Astrocyte (in vitro differentiated cells and primary cell): Measurements from ENCODE around the gene TFAP2A. TPM values are rescaled to one million over a fixed set of nuclear protein-coding genes. Genes with fewer than 3 reads are reported as not detected.
A peak's percentile ranks its signal among the peaks of the same experiment; 100 is the strongest.

Experiments used
- DNase-seq: peaks from one replicate; pipeline ENCODE4 v3.0.0-alpha.2; 2010; ENCODE audit warnings: low read depth
- FAIRE-seq: peaks from 2 replicates; lab custom pipeline; 2011; peaks lifted over from hg19 to GRCh38; lab: Jason Lieb, UNC
- H2AFZ ChIP-seq: 2 replicates; pipeline ENCODE4 v1.6.0; 2012; ENCODE audit warnings: low read depth, low read length, inconsistent platforms
- H3K27ac ChIP-seq: 2 replicates; pipeline ENCODE4 v1.5.1; 2011; ENCODE audit warnings: low read depth, low read length, inconsistent platforms
- H3K27me3 ChIP-seq: 2 replicates; pipeline ENCODE4 v1.6.0; 2011; ENCODE audit warnings: low read length, inconsistent platforms; ENCODE audit not compliant: insufficient read depth
- H3K36me3 ChIP-seq: 2 replicates; pipeline ENCODE4 v1.5.1; 2011; ENCODE audit warnings: low read length, inconsistent platforms; ENCODE audit not compliant: insufficient read depth
- H3K4me1 ChIP-seq: 2 replicates; pipeline ENCODE4 v1.5.1; 2011; ENCODE audit warnings: low read length, inconsistent platforms; ENCODE audit not compliant: insufficient read depth
- H3K4me2 ChIP-seq: 2 replicates; pipeline ENCODE4 v1.6.0; 2012; ENCODE audit warnings: low read length, inconsistent platforms
- H3K4me3 ChIP-seq: 2 replicates; pipeline ENCODE4 v1.5.1; 2011; ENCODE audit warnings: low read depth, mild to moderate bottlenecking, low read length, inconsistent platforms; ENCODE audit not compliant: insufficient read depth
- H3K79me2 ChIP-seq: 2 replicates; pipeline ENCODE4 v1.6.0; 2012; ENCODE audit warnings: mild to moderate bottlenecking, low read length, inconsistent platforms; ENCODE audit not compliant: insufficient read depth
- H3K9ac ChIP-seq: 2 replicates; pipeline ENCODE4 v1.6.0; 2012; ENCODE audit warnings: mild to moderate bottlenecking, low read length, inconsistent platforms
- H3K9me3 ChIP-seq: 2 replicates; pipeline ENCODE4 v1.5.1; 2012; ENCODE audit warnings: low read depth, mild to moderate bottlenecking, low read length, inconsistent platforms; ENCODE audit not compliant: insufficient read depth
- H4K20me1 ChIP-seq: 2 replicates; pipeline ENCODE4 v1.6.0; 2012; ENCODE audit warnings: low read length, inconsistent platforms; ENCODE audit not compliant: insufficient read depth
- H3K27ac Mint-ChIP-seq: one replicate; pipeline ENCODE4 v1.8.0; 2021; ENCODE audit warnings: mild to moderate bottlenecking, mixed read lengths; ENCODE audit not compliant: unreplicated experiment
- H3K27me3 Mint-ChIP-seq: one replicate; pipeline ENCODE4 v1.8.0; 2021; ENCODE audit warnings: low read depth, mixed read lengths; ENCODE audit not compliant: unreplicated experiment
- H3K36me3 Mint-ChIP-seq: one replicate; pipeline ENCODE4 v1.8.0; 2021; ENCODE audit warnings: low read depth, mixed read lengths; ENCODE audit not compliant: unreplicated experiment
- H3K4me1 Mint-ChIP-seq: one replicate; pipeline ENCODE4 v1.8.0; 2021; ENCODE audit warnings: low read depth, mixed read lengths; ENCODE audit not compliant: unreplicated experiment
- H3K4me3 Mint-ChIP-seq: one replicate; pipeline ENCODE4 v1.8.0; 2021; ENCODE audit warnings: mild to moderate bottlenecking, moderate library complexity, mixed read lengths; ENCODE audit not compliant: unreplicated experiment
- H3K9me3 Mint-ChIP-seq: one replicate; pipeline ENCODE4 v1.8.0; 2021; ENCODE audit warnings: mild to moderate bottlenecking, mixed read lengths; ENCODE audit not compliant: unreplicated experiment
- CTCF ChIP-seq: IDR thresholded peaks from 2 replicates; pipeline ENCODE4 v1.5.1; 2011; ENCODE audit warnings: low read depth, mild to moderate bottlenecking, inconsistent platforms, low read length, moderate library complexity; ENCODE audit not compliant: insufficient read depth
- EZH2 ChIP-seq: IDR thresholded peaks from 2 replicates; pipeline ENCODE4 v1.6.1; 2012; ENCODE audit warnings: mild to moderate bottlenecking, low read length, inconsistent platforms; ENCODE audit not compliant: insufficient read depth
- total RNA-seq: library from RNA; stranded (reverse); gene quantifications from 2 replicates; pipeline ENCODE4 v1.2.1, GENCODE V29; 2021

The TFAP2A gene
- total RNA-seq, 1 donor from 2014 or later: 6.6 TPM

- Histone ChIP-seq H2AFZ (no peak overlapping the region), H3K4me2 (no peak overlapping the region), H4K20me1 (no peaks in the 10 kb centered on the region), H3K4me1 (peaks cover 5% of the 10 kb centered on the region), H3K9ac (no peak overlapping the region), H3K27ac (no peak overlapping the region), H3K9me3 (no peaks in the 10 kb centered on the region), H3K79me2 (no peaks in the 10 kb centered on the region), H3K36me3 (no peaks in the 10 kb centered on the region), H3K27me3 (no peaks in the 10 kb centered on the region), H3K4me3 (no peak overlapping the region)
- FAIRE-seq: no peak
- no peaks in the 10 kb centered on the region for H3K9me3 Mint-ChIP-seq
- peaks cover 9% of the 10 kb centered on the region for H3K4me1 Mint-ChIP-seq
- no peaks in the 10 kb centered on the region for H3K27me3 Mint-ChIP-seq
- H3K27ac Mint-ChIP-seq: no peak overlapping the region
- no peaks in the 10 kb centered on the region for H3K36me3 Mint-ChIP-seq
- no peak overlapping the region for H3K4me3 Mint-ChIP-seq
- DNase-seq: no peak
- TF ChIP-seq CTCF (no peak), EZH2 (no peak)
Observed at GRCh38 chr6:10446548-10446947, 31.7 kb upstream of the TFAP2A start.

DNA sequence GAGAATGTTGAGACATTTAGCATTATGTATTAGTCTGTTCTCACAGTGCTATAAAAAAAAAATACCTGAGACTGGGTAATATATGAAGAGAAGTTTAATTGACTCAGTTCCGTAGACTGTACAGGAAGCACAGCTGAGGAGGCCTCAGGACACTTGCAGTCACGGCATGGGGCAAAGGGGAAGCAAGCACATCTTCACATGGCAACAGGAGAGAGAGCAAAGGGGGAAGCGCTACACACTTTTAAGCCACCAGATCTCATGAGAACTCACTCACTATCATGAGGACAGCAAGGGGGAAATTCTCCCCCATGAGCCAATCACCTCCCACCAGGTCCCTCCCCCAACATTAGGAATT, 26.8 kb upstream of the TFAP2A start:
- no peaks in the 10 kb centered on the region for H3K27me3 ChIP-seq
- no peaks in the 10 kb centered on the region for H3K27me3 Mint-ChIP-seq
- H3K4me2 ChIP-seq: peak overlapping the region; percentile 51
- no peak for TF ChIP-seq CTCF
- no peak for TF ChIP-seq EZH2
- no peaks in the 10 kb centered on the region for H3K36me3 Mint-ChIP-seq
- no peak overlapping the region for H3K4me3 ChIP-seq
- FAIRE-seq (no peak), DNase-seq (no peak)
- no peaks in the 10 kb centered on the region for H3K9me3 ChIP-seq
- peak overlapping the region; percentile 9 for H2AFZ ChIP-seq
- no peaks in the 10 kb centered on the region for H3K36me3 ChIP-seq
- no peaks in the 10 kb centered on the region for H4K20me1 ChIP-seq
- H3K4me1 ChIP-seq: peaks cover 11% of the 10 kb centered on the region
- peak overlapping the region; percentile 82 for H3K27ac ChIP-seq
- peak overlapping the region; percentile 45 for H3K9ac ChIP-seq
- no peaks in the 10 kb centered on the region for H3K9me3 Mint-ChIP-seq
- no peak overlapping the region for H3K4me3 Mint-ChIP-seq
- H3K27ac Mint-ChIP-seq: peak overlapping the region; percentile 91
- H3K79me2 ChIP-seq: no peaks in the 10 kb centered on the region
- peaks cover 11% of the 10 kb centered on the region for H3K4me1 Mint-ChIP-seq

DNA sequence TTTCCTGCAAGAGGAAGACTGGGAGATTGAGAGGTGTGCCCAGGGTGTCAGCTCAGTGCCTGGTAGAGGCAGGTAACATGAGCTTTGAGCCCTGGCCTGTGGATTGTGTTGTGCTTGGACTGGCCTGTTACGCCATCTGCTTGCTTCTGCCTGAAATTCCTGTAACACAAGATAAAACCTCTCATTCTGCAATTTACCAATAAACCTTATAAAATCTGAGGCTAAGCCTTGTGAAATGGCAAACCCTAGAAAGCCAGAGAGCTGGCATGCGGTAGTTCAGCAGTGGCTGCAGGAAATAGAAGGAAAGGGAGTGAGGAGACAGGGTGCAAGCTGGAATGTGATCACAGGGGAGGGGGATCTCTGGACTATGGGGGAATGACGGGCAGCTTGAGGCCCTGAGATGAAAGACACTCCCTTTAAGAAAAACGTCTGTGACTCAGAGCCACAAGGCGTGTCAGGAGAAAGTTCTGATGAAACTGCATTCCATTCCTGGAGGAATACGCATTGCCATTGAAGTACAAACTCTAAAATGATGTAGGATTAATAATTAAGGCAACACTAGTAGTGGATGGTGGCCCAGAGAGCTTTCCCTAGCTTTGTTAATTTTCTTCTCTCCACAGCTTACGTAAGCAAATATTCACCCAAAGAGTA, 26.3 kb upstream of the TFAP2A start:
- no peak overlapping the region for H3K4me3 Mint-ChIP-seq
- peak; percentile 97 for DNase-seq
- peak overlapping the region; percentile 51 for H3K4me2 ChIP-seq
- peak overlapping the region; percentile 82 for H3K27ac ChIP-seq
- H3K27me3 ChIP-seq: no peaks in the 10 kb centered on the region
- peak overlapping the region; percentile 91 for H3K27ac Mint-ChIP-seq
- peak overlapping the region; percentile 61 for H2AFZ ChIP-seq
- H3K4me1 ChIP-seq: peaks cover 11% of the 10 kb centered on the region
- H3K36me3 ChIP-seq: no peaks in the 10 kb centered on the region
- no peak overlapping the region for H3K4me3 ChIP-seq
- H3K9ac ChIP-seq: peak overlapping the region; percentile 45
- H4K20me1 ChIP-seq: no peaks in the 10 kb centered on the region
- H3K79me2 ChIP-seq: no peaks in the 10 kb centered on the region
- H3K27me3 Mint-ChIP-seq: no peaks in the 10 kb centered on the region
- peak; percentile 74 for FAIRE-seq
- no peaks in the 10 kb centered on the region for H3K9me3 Mint-ChIP-seq
- no peaks in the 10 kb centered on the region for H3K36me3 Mint-ChIP-seq
- peaks cover 11% of the 10 kb centered on the region for H3K4me1 Mint-ChIP-seq
- no peaks in the 10 kb centered on the region for H3K9me3 ChIP-seq
- TF ChIP-seq CTCF (no peak), EZH2 (no peak)
